GM18511 (cell line): ENCODE results near the gene LTBP1.
"Not testable (repeated sequence)": the region's sequence is repeated elsewhere in the genome, so short reads cannot be mapped to it uniquely, and the experiment has no call there.

ENCODE experiments used
- ATAC-seq: cut with Tn5 transposase; IDR thresholded peaks from one replicate; pipeline ENCODE4 v1.9.1; 2021; ENCODE audit warnings: mild to moderate bottlenecking, moderate library complexity; ENCODE audit not compliant: unreplicated experiment

The LTBP1 gene

DNA sequence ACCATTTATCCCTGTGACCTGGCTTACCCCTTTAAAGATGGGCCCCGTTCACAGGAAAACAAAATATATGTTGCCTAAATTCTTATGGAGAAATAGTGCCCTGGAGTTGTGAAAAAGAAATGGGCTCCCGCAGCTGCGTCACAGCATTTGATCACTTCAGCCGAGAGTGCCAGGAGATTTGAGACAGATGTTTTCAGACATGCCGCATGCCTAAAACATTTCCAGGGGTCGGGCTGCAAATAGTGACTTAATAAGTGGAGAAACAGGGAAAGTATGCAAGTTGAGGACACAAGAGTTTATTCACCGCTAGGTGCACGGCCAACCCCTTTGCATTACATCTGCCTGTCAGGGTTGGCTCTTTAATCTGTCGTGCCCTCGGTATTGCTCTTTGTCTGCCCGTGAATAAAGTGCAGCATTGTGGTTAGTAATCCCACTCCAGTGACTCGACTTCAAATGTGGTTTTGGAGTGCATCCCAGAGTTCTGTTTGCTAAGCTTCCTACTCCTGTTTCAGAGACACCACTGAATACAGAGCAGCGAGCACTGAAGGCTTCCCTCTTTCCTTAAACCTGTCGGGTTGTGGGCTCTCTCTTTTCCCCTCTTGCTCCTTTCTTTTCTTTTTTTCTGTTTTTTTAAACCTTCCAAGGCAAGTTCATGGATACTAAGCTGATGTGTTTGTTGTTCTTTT is 187.5 kb downstream of the LTBP1 start:
- ATAC-seq = no peak

DNA sequence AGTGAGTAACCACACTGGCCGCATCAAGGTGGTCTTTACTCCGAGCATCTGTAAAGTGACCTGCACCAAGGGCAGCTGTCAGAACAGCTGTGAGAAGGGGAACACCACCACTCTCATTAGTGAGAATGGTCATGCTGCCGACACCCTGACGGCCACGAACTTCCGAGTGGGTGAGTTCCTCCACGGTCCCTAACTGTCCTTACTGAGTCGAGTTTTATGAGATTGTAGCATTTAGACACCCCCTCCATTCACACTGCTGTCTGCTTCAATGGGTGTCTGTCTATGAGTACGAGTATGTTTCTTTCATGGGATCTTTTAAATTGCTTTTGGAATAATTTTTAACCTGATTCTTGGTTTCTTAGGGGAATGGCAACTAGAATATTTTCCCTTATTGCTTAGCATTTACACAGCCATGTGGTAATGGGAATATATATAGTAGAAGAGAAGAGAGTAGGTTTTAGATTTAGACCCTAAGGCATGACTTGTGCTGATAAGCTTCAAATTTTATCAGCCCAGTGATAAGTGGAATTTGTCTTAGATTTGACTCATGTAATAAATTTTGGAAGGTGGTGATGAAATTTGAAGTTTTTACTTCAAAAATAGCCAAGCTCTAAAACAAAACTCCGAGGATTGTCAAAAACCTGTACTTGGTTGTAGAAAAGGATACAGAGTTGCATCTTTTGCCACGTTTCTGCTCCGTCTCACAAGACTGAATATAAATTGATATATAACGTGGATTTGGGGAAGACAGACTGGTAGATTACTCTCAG is 188.2 kb downstream of the LTBP1 start:
- ATAC-seq = no peak

GRCh38 chr2:33135645-33136044 is 188.9 kb downstream of the LTBP1 start:
- no peak for ATAC-seq

DNA sequence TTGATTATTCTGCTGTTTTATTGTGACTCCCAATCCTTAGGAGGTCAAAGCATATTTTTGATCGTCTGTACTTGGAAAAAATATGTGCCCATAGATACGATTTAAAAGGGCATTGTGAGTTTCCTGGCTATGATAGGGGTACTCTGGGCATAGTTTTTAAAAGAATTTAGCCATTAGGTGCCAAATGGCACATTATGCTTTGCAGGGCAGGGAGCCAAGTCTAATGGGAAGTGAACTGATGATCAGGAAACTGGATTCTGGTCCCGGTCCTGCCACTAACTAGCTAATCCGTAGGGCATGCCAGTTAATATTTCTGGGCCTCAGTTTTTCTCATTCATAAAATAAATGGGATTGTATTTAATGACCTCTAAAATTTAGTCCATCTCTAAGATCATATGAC is 189.3 kb downstream of the LTBP1 start:
- ATAC-seq = no peak

DNA sequence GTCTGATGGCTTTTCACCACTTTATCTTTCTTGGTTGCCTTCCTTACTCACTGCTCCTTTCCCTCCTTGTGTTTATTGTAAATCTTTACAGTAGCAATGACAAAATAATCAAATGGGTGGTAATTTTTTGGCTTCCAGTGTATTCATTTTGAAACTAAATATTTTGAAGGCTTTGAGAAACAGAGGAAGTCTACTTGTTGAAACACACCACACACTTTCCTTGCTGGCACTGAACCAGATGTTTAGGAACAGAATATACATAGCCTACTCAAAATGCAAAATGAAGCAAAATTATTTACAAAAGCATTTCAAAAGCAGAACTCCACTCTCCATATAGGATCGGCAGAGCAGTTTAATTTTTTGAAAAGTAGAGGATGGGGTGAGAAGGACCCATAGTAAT is 189.8 kb downstream of the LTBP1 start:
- ATAC-seq = no peak

DNA sequence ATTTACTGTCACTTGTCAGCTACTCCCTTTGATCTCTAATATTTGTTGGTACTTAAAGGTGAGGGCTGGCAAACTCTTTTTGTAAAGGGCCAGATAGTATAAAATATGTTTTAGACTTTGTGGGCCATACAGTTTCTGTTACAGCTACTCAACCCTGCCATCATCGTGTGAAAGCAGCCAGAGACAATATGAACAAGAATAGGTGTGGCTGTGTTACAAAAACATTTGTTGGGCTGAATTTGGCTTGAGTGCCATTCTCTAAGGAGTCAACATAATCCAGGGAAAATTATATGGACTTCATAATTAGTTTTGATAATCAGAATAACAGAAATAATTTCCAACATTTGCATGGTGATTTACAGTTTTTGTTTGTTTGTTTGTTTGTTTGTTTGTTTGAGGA is 190.6 kb downstream of the LTBP1 start:
- ATAC-seq = no peak

DNA sequence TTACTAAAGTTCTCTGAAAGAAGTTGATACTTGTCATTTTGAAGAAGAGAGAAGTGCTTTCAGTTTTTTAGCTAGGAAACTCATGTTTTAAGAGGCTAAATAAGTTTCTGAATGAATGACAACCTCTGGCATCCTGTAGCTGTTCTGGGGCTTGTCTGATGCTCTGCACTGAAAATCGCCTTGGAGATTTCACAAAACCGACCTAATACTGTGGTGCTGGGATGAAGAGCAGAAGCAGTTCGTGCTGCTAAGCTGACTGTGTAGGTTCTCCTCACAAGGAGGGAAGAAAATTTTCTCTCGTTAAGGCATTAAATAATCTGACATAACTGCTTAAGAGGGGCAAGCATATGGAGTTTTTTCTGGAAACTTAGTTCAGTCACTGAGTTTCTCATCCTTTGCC is 193.2 kb downstream of the LTBP1 start:
- no peak for ATAC-seq

DNA sequence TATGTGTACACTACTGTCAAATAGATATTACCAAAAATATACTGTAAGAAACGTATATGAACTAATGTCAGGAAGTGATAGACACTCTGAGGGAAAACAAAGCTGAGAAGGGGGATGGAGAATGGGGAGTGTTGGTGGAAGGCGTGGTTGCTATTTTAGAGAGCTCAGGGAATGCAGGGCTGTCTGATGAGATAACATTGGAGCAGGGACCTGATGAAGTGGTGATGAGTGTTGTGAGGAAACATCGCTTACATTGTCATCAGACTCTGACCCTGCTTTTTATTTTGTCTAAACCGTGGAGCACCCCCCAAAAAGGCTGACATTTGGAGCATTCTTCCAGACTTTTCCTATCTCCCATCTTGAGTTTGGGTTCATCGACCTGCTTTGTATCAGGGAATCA is 194.7 kb downstream of the LTBP1 start:
- ATAC-seq = no peak

GRCh38 chr2:33142810-33143209 is 196.1 kb downstream of the LTBP1 start:
- ATAC-seq = no peak

DNA sequence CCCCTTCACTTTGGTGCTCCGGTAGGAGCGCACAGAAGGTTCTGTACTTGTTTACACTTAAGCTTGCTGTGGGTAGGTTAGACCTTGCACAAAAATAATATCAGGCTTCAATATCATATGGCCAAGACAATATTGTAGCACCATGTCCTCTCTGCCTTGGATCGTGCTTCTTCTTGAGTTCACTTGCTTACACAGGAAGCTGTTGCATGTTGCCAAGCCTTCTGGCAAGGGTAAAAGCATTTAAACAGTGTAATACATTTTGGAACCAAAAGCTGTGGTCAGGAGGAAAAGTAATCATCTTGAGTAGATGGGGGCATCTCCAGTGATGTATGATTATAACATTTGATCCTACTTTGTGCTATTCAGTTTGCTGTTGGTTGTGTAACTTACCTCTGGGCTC is 197.5 kb downstream of the LTBP1 start:
- ATAC-seq = no peak

DNA sequence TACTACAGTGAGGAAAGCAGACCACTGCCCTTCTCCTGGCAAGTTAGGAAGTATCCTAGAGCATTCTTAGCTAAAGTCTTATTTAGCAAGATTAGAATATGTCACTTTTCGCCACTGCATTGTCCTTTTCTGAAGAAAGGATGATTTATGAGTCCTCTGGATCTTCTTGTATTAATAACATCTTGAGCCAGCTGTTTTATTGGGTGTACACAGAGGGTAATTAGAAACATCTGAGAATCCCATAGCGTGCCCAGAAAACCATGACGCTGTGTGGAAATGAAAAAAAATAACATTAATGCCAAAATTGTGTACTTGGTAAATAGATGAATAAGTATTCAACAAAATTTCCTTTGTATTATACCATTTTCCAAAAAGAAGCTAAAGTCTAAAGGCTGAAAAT is 198.7 kb downstream of the LTBP1 start:
- ATAC-seq = no peak

DNA sequence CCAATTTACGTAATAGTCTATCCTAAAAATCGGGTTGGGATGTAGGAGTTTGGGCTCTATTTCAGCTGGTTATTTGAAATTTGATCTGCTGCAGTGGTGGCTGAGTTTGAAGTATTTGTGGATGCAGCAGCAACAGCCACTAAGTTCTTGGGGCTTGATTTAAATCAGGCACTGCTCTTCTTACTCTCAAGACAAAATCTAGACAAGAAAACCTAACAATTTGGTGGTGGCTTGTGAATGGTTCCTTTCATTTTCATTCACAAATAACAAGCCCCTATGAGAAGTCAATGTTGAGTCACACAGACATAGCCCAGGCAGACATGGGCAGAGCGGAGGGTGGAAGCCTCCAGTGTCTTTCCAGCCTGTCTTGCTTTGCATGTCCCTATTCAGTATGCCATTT is 199.3 kb downstream of the LTBP1 start:
- no peak for ATAC-seq

GRCh38 chr2:33153008-33153407 is 206.3 kb downstream of the LTBP1 start:
- no peak for ATAC-seq

DNA sequence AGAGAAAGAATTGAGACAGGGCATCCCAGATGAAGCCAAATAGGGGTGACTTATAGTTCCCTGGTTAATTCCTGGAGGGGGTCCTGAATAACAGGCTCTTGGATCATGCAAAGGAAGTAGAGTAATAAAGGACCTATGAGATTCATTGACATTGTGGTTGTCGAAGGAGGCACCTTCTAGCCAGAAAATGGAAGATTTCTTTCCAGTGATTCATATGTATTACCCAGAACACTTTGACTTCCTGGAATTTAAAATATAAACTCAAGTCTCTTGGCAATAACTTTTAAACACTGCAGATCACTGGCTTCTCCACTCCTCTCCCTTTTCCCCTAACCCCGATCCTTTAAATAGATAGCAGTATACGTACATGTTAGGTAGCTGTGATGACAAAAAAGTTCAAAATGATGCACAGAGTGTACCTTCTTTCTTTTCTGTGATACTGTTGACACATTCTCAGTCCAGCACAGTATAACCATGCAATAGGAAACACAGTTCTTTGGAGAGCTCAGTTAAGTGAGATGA is 211.8 kb downstream of the LTBP1 start:
- no peak for ATAC-seq

GRCh38 chr2:33160191-33160590 is 213.4 kb downstream of the LTBP1 start:
- no peak for ATAC-seq

- ATAC-seq = no peak
Observed at GRCh38 chr2:33166287-33166881, 219.6 kb downstream of the LTBP1 start.

DNA sequence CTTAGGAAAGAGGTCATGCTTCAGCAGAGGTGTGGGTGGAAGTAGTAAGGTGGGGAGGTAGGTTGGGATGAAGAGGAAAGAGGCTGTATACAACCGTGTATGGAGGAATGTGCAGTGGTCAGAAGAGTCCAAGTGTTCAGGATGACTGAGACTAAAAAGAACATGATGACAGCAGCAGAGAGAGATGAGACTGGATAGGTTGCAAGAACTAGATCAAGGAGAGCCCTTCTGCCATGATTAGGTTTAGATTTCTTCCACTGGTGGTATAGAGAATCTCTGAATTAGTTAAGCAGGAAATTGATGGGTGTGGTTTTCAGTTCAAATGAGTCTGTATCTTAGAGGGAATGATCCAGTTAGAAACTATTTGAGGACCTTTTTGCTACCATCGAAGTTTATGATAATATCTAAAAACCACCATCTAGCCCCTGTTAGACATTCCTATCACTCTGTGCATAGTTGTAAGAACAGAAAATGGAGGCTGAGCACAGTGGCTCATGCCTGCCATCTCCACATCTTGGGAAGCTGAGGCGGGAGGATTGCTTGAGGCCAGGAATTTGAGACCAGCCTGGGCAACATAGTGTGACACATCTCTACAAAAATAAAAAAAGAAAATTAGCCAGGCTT is 221.0 kb downstream of the LTBP1 start:
- ATAC-seq = no peak

DNA sequence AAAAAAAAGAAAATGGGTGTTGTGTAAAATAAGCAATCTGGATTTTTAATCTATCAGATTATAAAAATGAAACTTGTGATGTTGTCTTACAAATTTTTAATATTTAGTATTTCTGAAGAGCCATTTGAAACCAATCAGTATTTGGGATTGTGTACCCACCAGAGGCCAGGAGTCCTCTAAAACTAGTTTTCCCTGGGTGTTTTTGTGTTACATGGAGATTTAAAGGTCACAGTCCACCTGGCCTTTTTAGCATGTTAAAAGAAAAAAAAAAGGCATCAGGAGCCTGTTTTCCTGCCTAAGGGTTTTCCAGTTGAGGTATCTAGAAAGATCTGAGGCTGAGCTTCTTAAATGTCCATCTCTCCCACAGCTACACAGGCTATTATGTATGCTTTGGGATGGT is 221.7 kb downstream of the LTBP1 start:
- ATAC-seq = no peak

- no peak for ATAC-seq
Observed at GRCh38 chr2:33168922-33169321, 222.2 kb downstream of the LTBP1 start.

DNA sequence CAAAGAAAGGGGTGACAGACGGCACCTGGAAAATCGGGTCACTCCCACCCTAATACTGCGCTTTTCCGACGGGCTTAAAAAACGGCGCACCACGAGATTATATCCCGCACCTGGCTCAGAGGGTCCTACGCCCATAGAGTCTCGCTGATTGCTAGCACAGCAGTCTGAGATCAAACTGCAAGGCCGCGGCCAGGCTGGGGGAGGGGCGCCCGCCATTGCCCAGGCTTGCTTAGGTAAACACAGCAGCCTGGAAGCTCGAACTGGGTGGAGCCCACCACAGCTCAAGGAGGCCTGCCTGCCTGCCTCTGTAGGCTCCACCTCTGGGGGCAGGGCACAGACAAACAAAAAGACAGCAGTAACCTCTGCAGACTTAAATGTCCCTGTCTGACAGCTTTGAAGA is 223.5 kb downstream of the LTBP1 start:
- not testable (repeated sequence) for ATAC-seq

GRCh38 chr2:33177627-33178026 is 230.9 kb downstream of the LTBP1 start:
- no peak for ATAC-seq

DNA sequence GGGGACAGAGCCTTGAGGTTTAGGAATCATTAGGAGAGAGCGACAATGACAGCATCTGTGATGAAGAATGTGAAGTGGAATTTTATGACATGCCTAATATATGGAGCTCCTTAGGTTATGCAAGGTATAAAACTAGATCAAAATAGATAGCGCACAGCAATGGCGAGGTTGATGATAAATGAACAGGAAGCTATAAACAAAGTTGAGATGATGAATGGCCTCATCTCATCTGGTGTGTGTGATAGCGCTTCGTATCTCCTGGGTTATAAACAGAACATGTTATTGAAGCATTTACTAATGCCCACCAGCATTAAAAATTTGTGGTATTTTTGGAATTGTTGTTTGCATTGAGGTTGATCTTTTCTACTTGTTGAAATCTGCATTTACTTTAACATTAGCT is 231.5 kb downstream of the LTBP1 start:
- ATAC-seq = no peak
